IMR-90 (cell line): ENCODE results near the gene CD19. TPM values are rescaled to one million over a fixed set of nuclear protein-coding genes. Genes with fewer than 3 reads are reported as not detected.

Experiments
- ATAC-seq: fragments of 200-7000 bp; cut with Tn5 transposase; 2 replicates; pipeline ENCODE4 v1.9.1; 2020; ENCODE audit warnings: low read depth, mild to moderate bottlenecking, moderate library complexity
- BruUV-seq: library from RNA; stranded (reverse); fragments of 400-500 nt; replicated peaks from 2 replicates; lab custom pipeline; 2021; lab: Mats Ljungman, UMichigan
- CTCF ChIA-PET: fragments of 300-600 bp; formaldehyde crosslinking; extraction: SDS; loops from one replicate; lab custom pipeline; 2021; ENCODE audit warnings: antibody characterized with exemption; lab: Yijun Ruan, JAX
- POLR2A ChIA-PET: fragments of 300-600 bp; sonication (Branson Sonifier 250); formaldehyde crosslinking; loops from one replicate; lab custom pipeline; 2022; ENCODE audit warnings: antibody characterized with exemption; ENCODE audit not compliant: unreplicated experiment; lab: Charles Lee
- DNase-seq: peaks from one replicate; pipeline ENCODE4 v3.0.0; 2013
- H2AFZ ChIP-seq: replicated peaks from 2 replicates; pipeline ENCODE3; 2013; ENCODE audit warnings: low read length, mild to moderate bottlenecking; ENCODE audit not compliant: poor library complexity
- H2AK5ac ChIP-seq: 2 replicates; pipeline ENCODE4 v1.6.1; 2013; ENCODE audit warnings: low read depth, low read length, inconsistent platforms
- H2AK9ac ChIP-seq: replicated peaks from 2 replicates; pipeline ENCODE3; 2013; ENCODE audit warnings: mild to moderate bottlenecking, low read depth, low read length, moderate library complexity; ENCODE audit not compliant: poor library complexity
- H2BK120ac ChIP-seq: 2 replicates; pipeline ENCODE4 v1.6.1; 2013; ENCODE audit warnings: low read depth, low read length, inconsistent platforms
- H2BK15ac ChIP-seq: 3 replicates; pipeline ENCODE4 v1.6.1; 2013; ENCODE audit warnings: low read depth, low read length, inconsistent platforms
- H2BK20ac ChIP-seq: 2 replicates; pipeline ENCODE4 v1.6.1; 2013; ENCODE audit warnings: low read depth, mild to moderate bottlenecking, inconsistent platforms, low read length, moderate library complexity
- H2BK5ac ChIP-seq: 2 replicates; pipeline ENCODE4 v1.6.1; 2013; ENCODE audit warnings: mild to moderate bottlenecking, low read depth, low read length, inconsistent platforms; ENCODE audit not compliant: poor library complexity, severe bottlenecking
- H3K14ac ChIP-seq: replicated peaks from 2 replicates; pipeline ENCODE4 v1.6.1; 2013; ENCODE audit warnings: low read depth, low read length, inconsistent platforms
- H3K18ac ChIP-seq: 2 replicates; pipeline ENCODE4 v1.6.1; 2013; ENCODE audit warnings: low read depth, low read length, control low read depth
- H3K23ac ChIP-seq: 2 replicates; pipeline ENCODE4 v1.6.1; 2013; ENCODE audit warnings: low read depth, low read length, inconsistent platforms
- H3K27ac ChIP-seq: 2 replicates; pipeline ENCODE4 v1.5.1; 2013; ENCODE audit warnings: mild to moderate bottlenecking, control low read depth, low read length; ENCODE audit not compliant: insufficient read depth
- H3K27me3 ChIP-seq: 2 replicates; pipeline ENCODE4 v1.6.1; 2013; ENCODE audit warnings: low read length; ENCODE audit not compliant: control insufficient read depth, insufficient read depth
- H3K36me3 ChIP-seq: 2 replicates; pipeline ENCODE4 v1.6.1; 2013; ENCODE audit warnings: low read length, mixed read lengths; ENCODE audit not compliant: control insufficient read depth, insufficient read depth
- H3K4ac ChIP-seq: 2 replicates; pipeline ENCODE4 v1.6.1; 2013; ENCODE audit warnings: low read depth, low read length, inconsistent platforms
- H3K4me1 ChIP-seq: 2 replicates; pipeline ENCODE4 v1.6.1; 2013; ENCODE audit warnings: low read length, mixed read lengths; ENCODE audit not compliant: control insufficient read depth, insufficient read depth
- H3K4me2 ChIP-seq: 2 replicates; pipeline ENCODE4 v1.6.1; 2013; ENCODE audit warnings: low read depth, mild to moderate bottlenecking, control low read depth, low read length, moderate library complexity
- H3K4me3 ChIP-seq: 2 replicates; pipeline ENCODE4 v1.5.1; 2013; ENCODE audit warnings: low read depth, mild to moderate bottlenecking, control low read depth, low read length, moderate library complexity; ENCODE audit not compliant: insufficient read depth
- H3K56ac ChIP-seq: 2 replicates; pipeline ENCODE4 v1.6.1; 2013; ENCODE audit warnings: low read length, inconsistent platforms; ENCODE audit not compliant: insufficient read depth; ENCODE audit errors: extremely low read depth
- H3K79me1 ChIP-seq, 2 experiments: 2 replicates each; pipeline ENCODE4 v1.6.1; 2013; ENCODE audit warnings: low read length in 2 of 2, inconsistent platforms in 1 of 2, low read depth in 1 of 2
- H3K9ac ChIP-seq: 2 replicates; pipeline ENCODE4 v1.6.1; 2013; ENCODE audit warnings: low read depth, low read length, control low read depth
- H3K9me1 ChIP-seq: 2 replicates; pipeline ENCODE4 v1.6.1; 2013; ENCODE audit warnings: low read length, inconsistent platforms; ENCODE audit not compliant: insufficient read depth
- H3K9me3 ChIP-seq: 2 replicates; pipeline ENCODE4 v1.6.1; 2013; ENCODE audit warnings: low read length; ENCODE audit not compliant: control insufficient read depth, insufficient read depth
- H4K20me1 ChIP-seq: 2 replicates; pipeline ENCODE4 v1.6.1; 2013; ENCODE audit warnings: low read length, inconsistent platforms; ENCODE audit not compliant: insufficient read depth
- H4K5ac ChIP-seq: 2 replicates; pipeline ENCODE4 v1.6.1; 2013; ENCODE audit warnings: mild to moderate bottlenecking, low read depth, low read length, control low read depth
- H4K8ac ChIP-seq, 2 experiments: 2 replicates each; pipeline ENCODE4 v1.6.1; 2013; ENCODE audit warnings: low read depth in 2 of 2, low read length in 2 of 2, control low read depth in 1 of 2, inconsistent platforms in 1 of 2
- H4K91ac ChIP-seq: 2 replicates; pipeline ENCODE4 v1.6.1; 2013; ENCODE audit warnings: low read depth, low read length, inconsistent platforms; ENCODE audit not compliant: insufficient read depth
- CTCF ChIP-seq: conservative IDR thresholded peaks from 2 replicates; pipeline ENCODE4 v1.5.1; 2012; ENCODE audit warnings: mild to moderate bottlenecking, low read depth, low read length, improper control_type of control experiment
- FOS ChIP-seq: fragments of 150-350 bp; IDR thresholded peaks from 2 replicates; pipeline ENCODE4 v1.6.1; 2016; ENCODE audit warnings: low read depth, low read length
- MAZ ChIP-seq: IDR thresholded peaks from 2 replicates; pipeline ENCODE4 v1.6.1; 2012; ENCODE audit warnings: low read depth, mild to moderate bottlenecking, low read length, improper control_type of control experiment, moderate library complexity, borderline replicate concordance
- WGBS, 2 experiments: methylation state at CpG; one replicate each; pipeline versions ENCODE4 v1.1.5 to v1.1.7; 2013; ENCODE audit warnings: missing lambda C conversion rate in 2 of 2; ENCODE audit not compliant: insufficient read length in 1 of 2; ENCODE audit errors: extremely low coverage in 2 of 2; 5-methylcytosine and 5-hydroxymethylcytosine counted together
- dilution Hi-C: fragments of 300-500 bp; cut with HindIII; formaldehyde crosslinking; loops from one replicate; pipeline ENCODE4 v1.14.3; 2018; ENCODE audit warnings: low sequenced_read_pairs; ENCODE audit not compliant: unreplicated experiment
- in situ Hi-C: fragments of 300-500 bp; cut with MboI; formaldehyde crosslinking; loops from 3 replicates; pipeline ENCODE4 v1.14.3; 2019; ENCODE audit warnings: low sequenced_read_pairs, inconsistent platforms, mixed read lengths
- intact Hi-C: fragments of 100-400 bp; cut with micrococcal nuclease; formaldehyde crosslinking; loops from 2 replicates; pipeline ENCODE4 v1.10.0; 2022
- polyA plus RNA-seq, 3 experiments: library from polyadenylated mRNA; depleted of rRNA; stranded (reverse); fragments of >200 nt; gene quantifications; 2 replicates each; pipeline ENCODE4 v1.2.3, GENCODE V29; 2012; ENCODE audit warnings: low replicate concordance in 1 of 3
- total RNA-seq: library from RNA; depleted of rRNA; stranded (reverse); fragments of >200 nt; gene quantifications from 2 replicates; pipeline ENCODE4 v1.2.3, GENCODE V29; 2012

Gene CD19
- total and polyA plus RNA-seq, 2 of the 4 experiments (the other 2 are of a cell fraction), result not detected

- Histone ChIP-seq H2BK15ac (no peak overlapping the region), H3K4me2 (no peak overlapping the region), H3K4me3 (no peak overlapping the region), H2AK5ac (no peak overlapping the region), H3K56ac (no peak overlapping the region), H2BK120ac (no peak overlapping the region), H3K14ac (no peak overlapping the region), H3K79me1 (peaks cover 8 to 34% of the 10 kb centered on the region in 2 experiments), H2BK20ac (no peak overlapping the region), H4K5ac (no peak overlapping the region), H4K91ac (no peak overlapping the region), H3K9me1 (peaks cover 4% of the 10 kb centered on the region; the same call in 1 of the 2 replicates), H3K9ac (no peak overlapping the region), H3K27ac (no peak overlapping the region), H3K9me3 (peaks cover 2% of the 10 kb centered on the region; the same call in 1 of the 2 replicates), H3K27me3 (no peaks in the 10 kb centered on the region), H2AFZ (no peak overlapping the region), H3K4me1 (no peaks in the 10 kb centered on the region), H4K20me1 (0 out of 2 replicates have a peak, but pooled peaks cover 3% of the 10 kb centered on the region), H3K36me3 (peaks cover 64% of the 10 kb centered on the region), H4K8ac (no peak overlapping the region), H3K18ac (no peak overlapping the region), H3K4ac (no peak overlapping the region), H2AK9ac (no peak overlapping the region), H3K23ac (no peak overlapping the region), H2BK5ac (no peak overlapping the region)
- intact Hi-C loops (no loop called here), in situ Hi-C loops (no loop called here), dilution Hi-C loops (no loop called here)
- no peak for ATAC-seq
- ChIA-PET CTCF (interaction anchor here (0.5 kb wide), 1 partner anchor 260 kb away, joined by 3 read pairs; no protein-coding TSS in a partner anchor), POLR2A (no interaction called here)
- TF ChIP-seq MAZ (no peak), FOS (no peak), CTCF (peak; percentile 56)
- no peak for DNase-seq
- 70% methylated on average over 2 of the region's 12 CpGs; no CpG with 5 or more reads in 1 of the 2 experiments for WGBS, 2 experiments
- BruUV-seq, result no TSS peak
Observed at GRCh38 chr16:28981517-28981916, 49.7 kb downstream of the CD19 start.
